ENCODE measurements around the gene DLGAP1. TPM values are rescaled to one million over a fixed set of nuclear protein-coding genes. Genes with fewer than 3 reads are reported as not detected.
A peak's percentile ranks its signal among the peaks of the same experiment; 100 is the strongest.
"Not testable (repeated sequence)": the region's sequence is repeated elsewhere in the genome, so short reads cannot be mapped to it uniquely, and the experiment has no call there.

DLGAP1 gene
- total and polyA plus RNA-seq, 2 of the 13 experiments (the other 11 are each of a cell fraction or from before 2014, with no cell fraction given): 0.01 TPM; not detected in 1

- H3K9me3 ChIP-seq (ENCODE audit: low read length); H3K36me3 ChIP-seq (replicated peaks in 1 of 2; ENCODE audit: control insufficient read depth in 1 of 2, insufficient read depth in 2 of 2, low read length in 2 of 2); FAIRE-seq; BruUV-seq (replicated peaks); H2AFZ ChIP-seq (ENCODE audit: low read length); CTCF ChIA-PET (ENCODE audit: low intra/inter-chr PET ratio, low total read pairs); ATAC-seq; H4K20me1 ChIP-seq (ENCODE audit: insufficient read depth, low read length); DNase-seq (ENCODE audit: low spot score); H3K27ac ChIP-seq (ENCODE audit: extremely low read length, insufficient read depth, low read length); H3K9ac ChIP-seq (ENCODE audit: insufficient read depth, low read depth, low read length); H3K4me3 ChIP-seq (replicated peaks in 1 of 3; ENCODE audit: insufficient read depth in 1 of 3, low read depth in 2 of 3, low read length in 3 of 3); intact Hi-C loops (cut with micrococcal nuclease; ENCODE audit: unreplicated experiment); in situ Hi-C loops (cut with HindIII; ENCODE audit: extremely low pct_ligation_motif_present, low pct_unique_long_range_greater_than_20kb); H3K79me2 ChIP-seq (ENCODE audit: insufficient read depth, low read length); POLR2A ChIA-PET: not testable (repeated sequence)
- H3K27me3 ChIP-seq (ENCODE audit: control insufficient read depth in 1 of 2, insufficient read depth in 2 of 2, low read length in 2 of 2): peaks cover 0 to 19% of the 10 kb centered on the region in 2 experiments; a peak in 3 of 5 replicates
- peak overlapping the region; percentile 47; the same call in 1 of the 2 replicates for H3K4me2 ChIP-seq (ENCODE audit: low read depth, low read length)
- peaks cover 33% of the 10 kb centered on the region for H3K4me1 ChIP-seq (ENCODE audit: insufficient read depth, low read length)
- WGBS (ENCODE audit: low lambda C conversion rate): 25% methylated on average over 7 of the region's 7 CpGs
Observed at GRCh38 chr18:3583106-3583872, 871.8 kb downstream of the DLGAP1 start.

DNA sequence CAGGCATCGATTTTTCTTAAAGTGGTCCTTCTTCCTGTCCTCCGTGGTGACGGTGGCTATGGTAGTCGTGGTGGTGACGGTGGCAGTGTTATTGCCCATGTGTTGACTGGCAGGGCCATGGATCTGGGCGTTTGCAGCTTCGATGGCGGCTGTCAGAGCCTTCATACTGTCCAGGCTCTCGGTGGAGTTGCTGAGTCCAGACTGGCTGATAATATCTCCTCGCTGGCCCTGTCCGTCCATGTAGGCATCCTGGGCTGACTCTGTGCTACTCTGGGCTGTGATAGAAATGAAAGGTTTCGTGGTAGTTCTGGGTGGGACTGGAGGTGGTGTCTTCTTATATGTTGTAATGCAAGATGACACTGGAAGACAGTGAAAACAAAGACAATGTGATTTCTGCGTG is 873.2 kb downstream of the DLGAP1 start:
- H3K4me1 ChIP-seq (ENCODE audit: insufficient read depth, low read length): peaks cover 33% of the 10 kb centered on the region
- H4K20me1 ChIP-seq (ENCODE audit: insufficient read depth, low read length): no peaks in the 10 kb centered on the region
- FAIRE-seq (no peak), ATAC-seq (no peak), DNase-seq (ENCODE audit: low spot score) (no peak)
- peaks cover 0 to 19% of the 10 kb centered on the region in 2 experiments; a peak in 3 of 5 replicates for H3K27me3 ChIP-seq (ENCODE audit: control insufficient read depth in 1 of 2, insufficient read depth in 2 of 2, low read length in 2 of 2)
- H3K79me2 ChIP-seq (ENCODE audit: insufficient read depth, low read length): no peaks in the 10 kb centered on the region
- no peak overlapping the region for H3K9ac ChIP-seq (ENCODE audit: insufficient read depth, low read depth, low read length)
- 48% methylated on average over 13 of the region's 13 CpGs for WGBS (ENCODE audit: low lambda C conversion rate)
- ChIA-PET POLR2A (no interaction called here), CTCF (ENCODE audit: low intra/inter-chr PET ratio, low total read pairs) (no interaction called here)
- H3K36me3 ChIP-seq (replicated peaks in 1 of 2; ENCODE audit: control insufficient read depth in 1 of 2, insufficient read depth in 2 of 2, low read length in 2 of 2): no peaks in the 10 kb centered on the region
- intact Hi-C loops (cut with micrococcal nuclease; ENCODE audit: unreplicated experiment) (no loop called here), in situ Hi-C loops (cut with HindIII; ENCODE audit: extremely low pct_ligation_motif_present, low pct_unique_long_range_greater_than_20kb) (no loop called here)
- no peaks in the 10 kb centered on the region for H3K9me3 ChIP-seq (ENCODE audit: low read length)
- H3K27ac ChIP-seq (ENCODE audit: extremely low read length, insufficient read depth, low read length): no peak overlapping the region
- BruUV-seq (replicated peaks): no TSS peak
- no peak overlapping the region for H2AFZ ChIP-seq (ENCODE audit: low read length)
- no peak overlapping the region for H3K4me3 ChIP-seq (replicated peaks in 1 of 3; ENCODE audit: insufficient read depth in 1 of 3, low read depth in 2 of 3, low read length in 3 of 3)
- no peak for TF ChIP-seq MIER2 (CRISPR knock-in tag; IDR thresholded peaks at IDR 0.05)
- TF ChIP-seq RBFOX2 (IDR thresholded peaks at IDR 0.05; ENCODE audit: low read depth, low read length): no peak
- no peak for TF ChIP-seq DPF2 (CRISPR knock-in tag; IDR thresholded peaks at IDR 0.05; ENCODE audit: borderline replicate concordance, low read depth)
- TF ChIP-seq, protein P1, sequence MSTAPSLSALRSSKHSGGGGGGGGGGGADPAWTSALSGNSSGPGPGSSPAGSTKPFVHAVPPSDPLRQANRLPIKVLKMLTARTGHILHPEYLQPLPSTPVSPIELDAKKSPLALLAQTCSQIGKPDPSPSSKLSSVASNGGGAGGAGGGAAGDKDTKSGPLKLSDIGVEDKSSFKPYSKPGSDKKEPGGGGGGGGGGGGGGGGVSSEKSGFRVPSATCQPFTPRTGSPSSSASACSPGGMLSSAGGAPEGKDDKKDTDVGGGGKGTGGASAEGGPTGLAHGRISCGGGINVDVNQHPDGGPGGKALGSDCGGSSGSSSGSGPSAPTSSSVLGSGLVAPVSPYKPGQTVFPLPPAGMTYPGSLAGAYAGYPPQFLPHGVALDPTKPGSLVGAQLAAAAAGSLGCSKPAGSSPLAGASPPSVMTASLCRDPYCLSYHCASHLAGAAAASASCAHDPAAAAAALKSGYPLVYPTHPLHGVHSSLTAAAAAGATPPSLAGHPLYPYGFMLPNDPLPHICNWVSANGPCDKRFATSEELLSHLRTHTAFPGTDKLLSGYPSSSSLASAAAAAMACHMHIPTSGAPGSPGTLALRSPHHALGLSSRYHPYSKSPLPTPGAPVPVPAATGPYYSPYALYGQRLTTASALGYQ (CRISPR knock-in tag; IDR thresholded peaks at IDR 0.05): no peak
- no peak for TF ChIP-seq NCOA1 (CRISPR knock-in tag; IDR thresholded peaks at IDR 0.05)
- no peak for TF ChIP-seq CENPX (CRISPR knock-in tag; IDR thresholded peaks at IDR 0.05)
- TF ChIP-seq, protein P2, sequence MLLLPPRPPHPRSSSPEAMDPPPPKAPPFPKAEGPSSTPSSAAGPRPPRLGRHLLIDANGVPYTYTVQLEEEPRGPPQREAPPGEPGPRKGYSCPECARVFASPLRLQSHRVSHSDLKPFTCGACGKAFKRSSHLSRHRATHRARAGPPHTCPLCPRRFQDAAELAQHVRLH (CRISPR knock-in tag; IDR thresholded peaks at IDR 0.05; ENCODE audit: borderline replicate concordance, low read depth): no peak
- TF ChIP-seq SOX13 (IDR thresholded peaks at IDR 0.05): no peak
- no peak for TF ChIP-seq SOX13 (CRISPR knock-in tag; conservative IDR thresholded peaks at IDR 0.05 in 1 of 2, IDR thresholded peaks at IDR 0.05 in 1 of 2)
- TF ChIP-seq, protein P3, sequence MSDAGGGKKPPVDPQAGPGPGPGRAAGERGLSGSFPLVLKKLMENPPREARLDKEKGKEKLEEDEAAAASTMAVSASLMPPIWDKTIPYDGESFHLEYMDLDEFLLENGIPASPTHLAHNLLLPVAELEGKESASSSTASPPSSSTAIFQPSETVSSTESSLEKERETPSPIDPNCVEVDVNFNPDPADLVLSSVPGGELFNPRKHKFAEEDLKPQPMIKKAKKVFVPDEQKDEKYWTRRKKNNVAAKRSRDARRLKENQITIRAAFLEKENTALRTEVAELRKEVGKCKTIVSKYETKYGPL (CRISPR knock-in tag; IDR thresholded peaks at IDR 0.05): no peak
- TF ChIP-seq ZSCAN20 (CRISPR knock-in tag; IDR thresholded peaks at IDR 0.05; ENCODE audit: borderline replicate concordance): no peak
- no peak for TF ChIP-seq SIX4 (CRISPR knock-in tag; IDR thresholded peaks at IDR 0.05)
- TF ChIP-seq HDAC1 (CRISPR knock-in tag; IDR thresholded peaks at IDR 0.05): no peak
- TF ChIP-seq REL (CRISPR knock-in tag; conservative IDR thresholded peaks at IDR 0.05): no peak
- H3K4me2 ChIP-seq (ENCODE audit: low read depth, low read length): no peak overlapping the region

Data from HepG2 (cell line).